Stimulated activated CD8-positive, alpha-beta memory T cell treated with anti-CD3 and anti-CD28 coated beads, Interleukin-7, amount 100 ng/mL, for 24 hours (primary cell): ENCODE measurements around the gene AGPAT2.
"Not testable (repeated sequence)": the region's sequence is repeated elsewhere in the genome, so short reads cannot be mapped to it uniquely, and the experiment has no call there.

Source experiments
- DNase-seq: peaks from one replicate; pipeline ENCODE4 v3.0.0-alpha.2; 2020; ENCODE audit warnings: low read depth

Gene AGPAT2

DNA sequence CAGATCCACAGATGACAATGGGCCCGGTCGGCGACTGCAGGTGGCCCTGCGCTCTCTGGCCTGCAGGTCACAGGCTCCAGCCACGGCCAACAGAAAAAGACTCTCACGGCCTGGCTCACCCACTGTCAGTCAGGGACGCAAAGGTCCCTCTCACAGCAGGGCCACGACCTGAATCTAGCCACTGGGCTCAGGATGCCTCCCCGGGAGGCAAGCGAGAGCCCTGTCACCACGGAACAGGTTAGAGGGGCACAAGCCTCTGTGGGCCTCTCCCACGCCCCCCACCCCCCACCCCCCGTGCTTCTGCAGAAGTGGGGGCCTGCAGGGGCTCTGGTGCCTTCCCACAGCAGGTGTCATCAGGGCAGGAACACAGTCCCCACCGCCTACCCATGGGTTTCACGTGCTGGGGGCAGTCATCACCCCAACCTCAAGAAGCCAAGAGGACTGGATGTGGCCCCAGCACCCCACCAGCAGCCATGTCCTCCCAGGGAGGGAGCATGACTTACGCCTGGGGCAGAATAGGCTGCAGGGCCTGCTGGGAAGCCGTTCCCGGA, 41.8 kb downstream of the AGPAT2 start:
- DNase-seq: no peak

DNA sequence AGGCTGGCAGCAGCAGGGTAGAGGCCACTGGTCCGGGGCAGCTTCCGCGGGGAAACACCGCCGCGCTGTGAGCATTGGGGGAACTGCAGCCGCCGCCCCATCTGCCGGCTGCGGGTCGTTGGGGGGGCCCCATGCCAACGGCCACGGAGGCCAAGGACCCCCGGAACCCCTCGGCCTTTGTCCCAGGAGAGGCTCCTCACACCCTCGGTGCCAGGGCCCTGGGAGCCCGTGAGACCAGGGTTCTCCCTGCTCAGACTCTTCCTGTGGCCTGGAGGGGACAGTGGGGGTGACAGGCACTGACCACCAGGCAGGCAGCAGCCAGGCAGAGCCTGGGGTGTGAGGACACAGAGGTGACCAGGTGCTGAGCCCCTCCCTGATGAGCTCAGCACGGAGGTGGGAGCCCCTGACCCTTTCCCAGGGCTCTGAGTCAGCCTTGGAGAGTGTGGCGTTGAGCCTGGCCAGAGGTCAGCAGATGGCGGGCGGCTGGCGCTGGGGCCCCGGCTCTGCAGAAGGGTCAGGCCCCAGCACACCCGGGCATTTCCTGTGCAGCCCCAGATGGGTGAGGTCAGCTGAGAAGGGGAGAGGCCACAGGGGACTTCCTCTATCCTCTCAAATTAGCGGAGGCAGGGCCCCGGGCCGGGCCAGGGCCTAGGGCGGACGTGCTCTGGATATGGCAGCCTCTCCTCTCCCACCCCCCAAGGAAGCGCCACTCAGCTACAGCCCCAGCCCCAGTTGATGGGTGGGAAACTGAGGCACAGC, 42.5 kb downstream of the AGPAT2 start:
- DNase-seq: peak; percentile 53

DNA sequence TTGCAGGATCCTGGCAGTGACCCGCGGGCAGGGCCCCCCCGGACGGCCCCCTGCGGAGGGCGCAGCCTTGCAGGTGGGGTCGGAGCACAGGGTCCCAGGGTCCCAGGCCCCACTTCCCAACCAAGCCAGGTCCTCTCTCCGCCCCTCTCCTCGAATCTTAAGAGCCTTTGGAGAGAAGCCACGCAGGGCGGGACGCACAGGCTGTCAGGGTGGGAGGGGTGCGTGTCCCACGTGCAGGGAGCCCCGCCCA, 43.0 kb downstream of the AGPAT2 start:
- DNase-seq: no peak

DNA sequence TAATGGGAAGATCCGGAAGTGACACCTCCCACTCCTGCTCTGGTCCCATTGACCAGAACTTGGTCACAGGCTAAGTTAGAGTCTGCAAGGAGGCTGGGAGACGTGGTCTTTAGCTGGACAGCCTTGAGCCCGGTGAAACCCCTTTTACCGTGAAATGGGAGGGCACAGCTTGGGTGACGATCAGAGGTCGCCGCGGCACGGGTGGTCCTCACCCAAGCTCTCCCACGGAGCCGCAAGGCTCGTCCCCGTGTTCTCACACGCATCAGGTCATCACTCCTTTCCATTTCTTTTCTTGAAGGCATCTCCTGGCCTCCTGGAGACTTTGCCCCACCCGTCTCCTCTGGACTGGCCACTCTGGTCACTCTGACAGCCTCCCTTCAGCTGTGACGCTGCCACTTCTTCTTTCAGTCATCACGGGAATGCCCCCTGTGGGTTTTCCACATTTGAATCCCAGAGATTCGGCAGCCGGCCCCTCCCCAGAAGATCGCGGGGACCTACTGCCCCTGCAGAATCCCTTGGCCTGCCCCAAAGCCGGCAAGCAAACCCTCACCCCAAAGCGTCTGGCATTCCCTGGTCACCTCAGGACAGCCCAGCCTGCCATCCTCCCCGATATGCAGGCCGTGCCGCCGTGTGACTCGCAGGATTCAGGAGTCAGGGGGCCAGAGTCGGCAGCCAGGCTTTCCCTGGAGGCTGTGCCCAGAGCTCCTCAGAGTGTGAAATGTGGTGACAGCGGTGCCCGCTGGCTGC, 43.5 kb downstream of the AGPAT2 start:
- no peak for DNase-seq

DNA sequence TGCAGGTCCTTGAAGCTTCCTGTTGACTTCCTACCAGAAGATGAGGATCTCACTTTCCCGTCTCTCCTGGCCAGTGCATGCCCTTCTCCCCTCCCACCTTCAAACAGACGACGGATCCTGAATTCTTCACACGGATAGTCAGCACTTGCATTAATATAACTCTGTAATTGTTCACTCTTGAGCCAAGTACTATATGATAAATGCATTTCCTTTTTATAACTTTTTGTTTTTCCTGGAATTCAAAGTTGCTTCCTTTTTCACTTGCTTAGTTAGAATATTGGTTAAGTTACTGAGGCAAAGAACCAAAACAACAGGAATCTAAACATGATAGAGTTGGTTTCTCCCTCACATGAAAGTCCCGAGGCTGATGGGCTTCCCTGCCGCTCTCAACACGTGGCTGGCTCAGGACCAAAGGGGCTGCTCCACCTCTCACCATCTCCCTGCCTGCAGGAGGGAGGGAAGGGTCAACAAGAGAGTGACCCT, 44.8 kb downstream of the AGPAT2 start:
- no peak for DNase-seq

DNA sequence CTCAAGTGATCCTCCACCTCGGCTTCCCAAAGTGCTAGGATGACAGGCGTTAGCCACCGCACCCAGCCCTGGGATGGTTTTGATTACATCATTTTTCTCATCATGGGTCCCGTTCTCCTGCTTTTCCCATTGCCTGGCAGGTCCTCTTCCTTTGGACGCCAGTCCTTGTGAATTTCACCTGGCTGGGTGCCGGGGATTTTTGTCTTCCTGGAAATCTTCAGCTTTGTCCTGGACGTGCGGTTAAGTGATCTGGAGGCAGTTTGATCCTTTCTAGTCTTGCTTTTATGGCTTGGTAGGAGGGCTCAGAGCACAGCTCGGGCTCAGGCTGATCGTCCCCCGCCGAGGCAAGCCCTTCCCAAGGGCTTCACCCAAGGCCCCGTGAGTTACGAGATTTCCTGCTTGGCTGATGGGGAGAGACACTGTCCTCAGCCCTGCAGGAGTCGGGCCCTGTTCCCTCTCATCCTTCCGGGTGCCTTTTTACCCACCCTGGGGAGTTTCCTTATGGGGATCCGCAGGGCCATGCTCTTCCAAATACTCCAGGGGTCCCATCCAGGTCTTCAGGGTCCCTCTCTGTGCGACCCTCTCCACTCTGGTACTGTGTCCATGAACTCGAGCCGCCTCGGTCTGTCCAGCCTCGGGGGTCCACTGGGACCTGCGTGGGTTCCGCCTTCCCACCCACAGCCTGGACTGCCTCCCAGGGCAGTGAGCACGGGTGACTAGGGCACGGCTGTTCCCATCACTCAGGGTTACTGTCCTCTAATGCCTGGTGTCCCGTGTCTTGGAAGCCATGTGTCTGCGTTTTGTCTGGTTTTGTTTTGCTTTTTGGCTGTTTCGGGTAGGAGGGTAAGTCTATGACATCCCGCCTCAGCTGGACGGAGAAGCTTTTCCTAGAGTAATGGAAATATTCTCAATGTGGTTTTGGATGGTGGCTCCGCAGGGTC, 46.8 kb downstream of the AGPAT2 start:
- no peak for DNase-seq

DNA sequence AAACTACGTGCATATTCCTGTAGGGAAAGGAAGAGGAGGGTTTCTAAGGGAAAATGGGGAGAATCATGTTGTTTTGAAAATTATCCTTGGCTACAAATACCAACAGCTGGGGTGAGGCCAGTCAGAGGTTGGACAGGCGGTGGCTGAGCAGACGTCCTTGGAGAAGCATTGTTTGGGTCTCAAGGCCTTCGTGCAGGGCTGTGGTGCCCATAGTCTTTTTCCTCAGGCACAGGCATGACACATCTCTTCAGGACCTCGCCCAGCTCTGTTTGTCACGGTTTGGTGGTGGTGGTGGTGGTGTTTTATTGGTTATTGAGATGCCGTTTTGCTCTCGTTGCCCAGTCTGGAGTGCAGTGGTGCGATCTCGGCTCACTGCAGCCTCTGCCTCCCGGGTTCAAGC, 52.4 kb downstream of the AGPAT2 start:
- no peak for DNase-seq

DNA sequence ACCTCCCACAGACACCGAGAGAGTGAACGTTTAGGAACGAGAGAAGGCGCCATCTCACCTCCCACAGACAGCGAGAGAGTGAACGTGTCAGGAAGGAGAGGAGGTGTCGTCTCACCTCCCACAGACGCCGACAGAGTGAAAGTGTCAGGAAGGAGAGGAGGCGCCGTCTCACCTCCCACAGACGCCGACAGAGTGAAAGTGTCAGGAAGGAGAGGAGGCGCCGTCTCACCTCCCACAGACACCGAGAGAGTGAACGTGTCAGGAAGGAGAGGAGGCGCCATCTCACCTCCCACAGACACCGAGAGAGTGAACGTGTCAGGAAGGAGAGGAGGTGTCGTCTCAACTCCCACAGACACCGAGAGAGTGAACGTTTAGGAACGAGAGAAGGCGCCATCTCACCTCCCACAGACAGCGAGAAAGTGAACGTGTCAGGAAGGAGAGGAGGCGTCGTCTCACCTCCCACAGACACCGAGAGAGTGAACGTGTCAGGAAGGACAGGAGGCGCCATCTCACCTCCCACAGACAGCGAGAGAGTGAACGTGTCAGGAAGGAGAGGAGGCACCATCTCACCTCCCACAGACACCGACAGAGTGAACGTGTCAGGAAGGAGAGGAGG, 54.7 kb downstream of the AGPAT2 start:
- DNase-seq: not testable (repeated sequence)

DNA sequence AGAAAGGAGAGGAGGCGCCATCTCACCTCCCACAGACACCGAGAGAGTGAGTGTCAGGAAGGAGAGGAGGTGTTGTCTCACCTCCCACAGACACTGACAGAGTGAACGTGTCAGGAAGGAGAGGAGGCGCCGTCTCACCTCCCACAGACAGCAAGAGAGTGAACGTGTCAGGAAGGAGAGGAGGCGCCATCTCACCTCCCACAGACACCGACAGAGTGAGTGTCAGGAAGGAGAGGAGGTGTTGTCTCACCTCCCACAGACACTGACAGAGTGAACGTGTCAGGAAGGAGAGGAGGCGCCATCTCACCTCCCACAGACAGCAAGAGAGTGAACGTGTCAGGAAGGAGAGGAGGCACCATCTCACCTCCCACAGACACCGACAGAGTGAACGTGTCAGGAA, 55.2 kb downstream of the AGPAT2 start:
- DNase-seq: not testable (repeated sequence)

DNA sequence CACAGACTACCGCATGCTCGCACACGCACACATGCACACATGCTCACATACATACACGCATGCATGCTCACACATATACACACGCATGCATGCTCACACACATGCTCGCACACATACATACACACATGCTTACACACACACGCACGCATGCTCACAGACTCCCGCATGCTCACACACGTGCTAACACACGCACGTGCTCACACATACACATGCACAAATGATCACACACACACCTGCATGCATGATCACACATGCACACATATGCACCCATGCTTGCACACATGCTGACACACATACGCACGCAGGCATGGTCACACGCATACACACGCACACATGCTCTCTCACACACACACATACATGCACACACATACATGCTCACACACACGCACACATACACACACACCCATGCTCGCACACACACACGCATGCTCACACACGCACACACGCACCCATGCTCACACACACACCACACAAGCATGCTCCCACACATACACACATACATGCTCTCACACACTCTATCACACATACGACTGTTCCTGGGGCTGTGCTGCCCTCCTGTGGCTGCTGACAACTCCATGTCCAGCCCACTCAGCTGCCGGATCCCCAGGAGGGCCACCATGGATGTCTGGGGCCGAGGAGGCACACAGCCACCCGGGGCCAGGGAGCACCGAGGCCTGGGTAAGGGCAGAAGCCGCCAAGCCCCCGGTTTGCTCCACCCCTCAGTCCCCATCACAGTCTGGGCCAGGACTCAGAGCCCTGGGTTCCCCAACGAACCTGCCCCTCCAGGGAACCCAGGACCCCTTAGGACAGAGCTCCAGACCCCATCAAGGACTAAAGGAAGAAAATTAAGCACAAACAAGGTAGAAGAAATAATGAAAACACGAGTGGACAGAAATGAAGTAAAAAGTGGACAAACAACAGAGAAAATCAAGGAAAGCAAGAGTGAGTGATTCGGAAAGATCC, 55.9 kb downstream of the AGPAT2 start:
- DNase-seq: peak; percentile 43

DNA sequence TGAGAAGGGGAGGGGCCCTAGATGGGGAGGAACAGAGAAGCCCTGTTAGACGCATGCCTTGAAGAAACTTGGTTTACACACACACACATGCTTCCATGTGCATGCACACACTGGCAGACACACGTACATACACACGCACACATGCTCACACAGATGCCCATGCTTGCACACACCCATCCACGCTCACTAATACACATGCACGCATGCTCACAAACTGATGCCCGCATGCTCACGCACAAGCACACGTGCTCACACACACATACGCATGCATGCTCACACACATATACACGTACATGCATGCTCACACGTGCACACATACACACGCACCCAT, 56.6 kb downstream of the AGPAT2 start:
- DNase-seq: no peak

DNA sequence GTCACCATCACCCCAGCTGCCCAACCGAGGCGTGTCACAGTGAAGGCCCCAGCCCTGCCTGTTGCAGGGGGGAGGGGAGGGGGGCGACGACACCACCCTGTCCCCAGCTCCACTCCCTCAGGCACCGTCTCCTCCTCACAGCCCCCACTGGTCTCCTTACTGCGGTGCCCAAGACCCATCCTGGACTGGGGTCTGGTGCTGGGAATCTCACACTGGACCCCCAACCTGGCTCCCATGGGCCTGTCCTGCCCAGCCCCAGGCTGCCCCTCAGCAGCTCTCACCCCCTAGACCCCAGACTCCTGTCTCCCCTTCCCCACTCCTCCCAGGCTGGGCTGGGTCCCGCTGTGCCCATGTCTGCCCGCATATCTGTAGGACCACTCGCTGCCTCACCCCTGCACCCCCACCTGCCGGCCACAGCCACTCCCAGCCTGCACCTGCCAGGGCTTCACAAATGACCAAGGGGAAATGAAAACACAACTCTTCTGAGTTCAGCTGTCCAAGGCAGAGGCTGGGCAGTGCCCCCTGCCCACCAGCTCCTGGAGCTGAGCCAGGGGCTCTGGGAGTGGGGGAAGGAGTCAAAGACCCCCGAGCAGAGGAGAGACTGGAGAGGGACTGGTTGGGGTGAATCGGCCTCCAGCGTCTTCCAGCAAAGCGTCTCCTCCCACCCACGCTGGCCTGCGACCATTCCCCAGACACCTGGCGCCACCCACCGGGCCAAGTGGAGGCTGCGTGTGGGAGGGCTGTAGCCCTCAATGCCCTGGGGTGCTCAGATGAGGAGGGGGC, 57.2 kb downstream of the AGPAT2 start:
- peak; percentile 26 for DNase-seq

DNA sequence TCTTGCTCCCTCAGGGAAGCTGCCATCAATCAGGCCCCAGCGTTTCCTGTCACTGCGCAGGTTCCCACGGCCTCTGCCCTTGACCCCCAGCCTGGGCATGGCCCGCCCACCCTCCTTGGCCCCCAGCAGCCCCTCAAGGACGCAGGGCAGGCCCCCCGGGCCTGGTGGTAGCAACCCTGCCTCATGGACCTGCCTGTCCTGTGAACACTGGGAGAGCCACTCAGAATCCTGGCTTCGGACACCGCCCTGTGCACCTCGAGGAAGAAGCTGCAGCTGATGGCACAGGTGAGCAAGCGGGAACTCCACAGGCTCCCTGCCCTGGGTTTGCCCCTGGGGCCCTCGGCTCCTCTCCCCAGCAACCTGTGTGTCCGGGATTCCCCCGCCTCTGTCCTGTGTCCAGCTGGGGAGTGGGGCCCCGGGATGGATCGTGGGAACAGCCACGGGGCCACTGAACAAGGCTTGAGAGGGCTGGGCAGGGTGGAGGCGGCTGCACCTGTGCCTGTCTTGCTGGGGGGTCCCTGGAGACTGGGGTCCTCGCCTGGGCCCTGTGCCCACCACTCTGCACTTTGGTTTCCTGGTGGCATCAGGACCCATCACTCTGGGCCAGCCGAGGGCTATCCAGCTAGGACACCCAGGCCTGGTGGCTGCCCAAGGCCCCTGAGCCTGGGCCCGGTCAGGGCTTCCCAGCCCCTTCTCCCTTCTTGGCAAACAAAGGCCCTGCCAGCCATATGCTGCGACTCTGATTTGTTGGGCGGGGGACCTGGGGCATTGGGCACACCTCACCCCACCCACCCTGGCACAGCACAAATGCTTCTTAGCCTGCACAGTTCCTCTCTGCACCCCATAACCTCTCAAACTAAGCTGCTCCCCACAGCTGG, 58.0 kb downstream of the AGPAT2 start:
- DNase-seq: no peak

DNA sequence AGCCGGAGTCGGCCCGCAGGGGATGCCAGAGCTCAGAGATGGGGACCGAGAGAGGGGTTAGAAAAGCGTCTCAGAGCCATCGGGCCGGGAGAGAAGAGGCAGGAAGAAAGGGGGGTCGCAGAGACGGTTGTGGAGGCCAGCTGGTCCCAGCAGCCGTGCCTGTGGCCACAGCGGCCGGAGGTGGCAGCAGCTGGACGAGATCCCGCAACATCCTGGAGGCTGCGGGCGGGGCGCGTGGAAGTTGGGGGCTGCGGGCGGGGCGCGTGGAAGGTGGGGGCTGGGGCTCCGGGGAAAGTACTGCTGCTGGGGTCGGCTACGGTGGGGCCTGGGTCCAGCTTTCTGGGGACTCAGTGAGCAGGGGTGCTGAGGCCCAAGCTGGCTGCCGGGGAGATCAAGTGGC, 59.0 kb downstream of the AGPAT2 start:
- no peak for DNase-seq

DNA sequence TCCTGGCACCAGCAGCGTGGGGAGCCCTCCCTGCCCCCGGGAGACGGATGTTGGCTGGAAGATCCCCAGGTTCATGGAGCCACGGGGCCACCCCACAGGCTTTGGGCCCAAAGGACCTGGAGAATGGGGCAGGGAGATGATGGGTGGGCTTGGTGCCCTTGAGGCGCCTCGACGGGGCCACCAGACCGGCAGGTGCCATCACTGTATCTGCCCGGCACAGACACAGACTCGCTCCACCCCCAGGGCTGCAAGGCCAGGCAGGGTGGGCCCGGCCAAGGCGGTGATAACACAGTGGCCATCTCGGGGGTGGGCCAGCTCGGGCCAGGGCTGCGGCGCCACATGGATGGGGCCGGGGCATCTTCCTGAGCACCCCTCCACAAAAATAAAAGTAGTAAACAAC, 59.6 kb downstream of the AGPAT2 start:
- DNase-seq: no peak

DNA sequence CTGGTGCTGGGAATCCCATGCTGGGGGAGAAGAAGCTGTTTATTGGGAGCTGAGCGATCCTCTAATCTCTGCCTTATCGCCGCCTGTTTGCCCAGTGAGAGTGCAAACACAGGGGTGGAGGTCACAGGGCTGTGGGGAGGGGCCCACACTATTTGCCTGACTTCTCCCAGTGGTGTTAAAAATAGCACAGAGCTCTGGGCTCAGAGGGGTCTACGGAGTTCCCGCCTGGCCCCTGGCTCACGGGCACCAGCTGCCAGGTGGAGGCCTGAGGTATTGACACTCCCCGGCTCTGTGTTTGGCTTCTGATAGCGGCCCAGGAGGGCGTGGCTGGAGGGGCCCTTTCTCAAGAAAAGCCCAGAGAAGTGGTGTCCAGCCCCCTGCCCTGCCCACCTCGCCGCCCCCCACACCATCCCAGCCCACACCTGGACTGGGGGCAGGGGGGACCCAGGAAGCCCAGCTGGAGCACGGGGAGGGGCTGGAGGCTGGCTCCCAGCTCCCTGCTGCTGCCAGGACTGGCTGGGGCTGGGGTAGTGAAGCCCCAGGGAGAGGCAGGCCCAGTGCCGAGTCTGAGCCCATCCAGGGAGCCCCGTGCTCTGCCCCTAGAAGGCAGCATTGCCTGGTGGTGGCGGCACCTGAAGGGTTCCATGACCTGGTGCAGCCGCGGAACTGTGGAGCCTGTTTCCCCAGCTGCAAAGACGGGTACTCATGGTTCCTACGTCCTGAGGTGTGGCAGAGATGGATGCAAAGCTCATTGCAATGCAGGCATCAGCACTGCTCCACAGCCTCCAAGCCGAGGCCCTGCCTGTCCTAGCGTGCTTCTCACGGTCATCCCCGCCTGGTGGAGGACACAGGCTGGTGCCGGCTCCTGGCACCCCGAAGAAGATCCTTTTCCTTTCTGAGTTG, 60.3 kb downstream of the AGPAT2 start:
- DNase-seq: no peak

DNA sequence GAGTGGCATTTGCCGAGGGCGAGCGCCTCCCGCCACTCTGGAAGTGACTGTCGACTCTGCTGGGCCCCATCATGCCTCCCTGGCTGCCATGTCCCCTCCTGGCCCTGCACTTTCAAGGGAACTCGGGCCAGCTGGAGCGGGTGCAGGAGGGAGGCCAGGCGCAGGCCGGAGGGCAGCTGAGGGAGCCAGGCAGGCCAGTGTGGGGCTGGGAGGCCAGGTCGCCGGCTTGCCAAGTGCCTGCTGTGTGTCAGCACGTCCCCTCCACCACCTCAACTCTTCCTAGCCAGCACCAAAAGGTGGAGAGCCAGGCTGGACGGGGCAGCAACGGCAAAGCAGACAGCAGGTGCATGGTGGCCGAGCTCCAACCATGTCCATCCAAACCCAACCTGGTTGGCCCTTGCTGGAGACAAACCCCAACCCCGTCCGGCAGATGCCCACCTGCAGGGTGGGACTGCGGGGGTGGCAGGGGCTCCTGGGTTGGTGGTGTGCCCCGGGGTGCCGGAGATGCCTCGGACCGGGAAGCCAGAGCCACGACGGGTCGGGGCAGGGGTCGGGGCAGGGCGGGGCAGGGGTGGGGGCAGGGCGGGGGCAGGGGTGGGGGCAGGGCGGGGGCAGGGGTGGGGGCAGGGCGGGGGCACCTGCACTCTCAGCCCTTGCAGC, 61.1 kb downstream of the AGPAT2 start:
- DNase-seq: no peak
